ENCODE measurements around the gene DDX27.

DDX27 gene

DNA sequence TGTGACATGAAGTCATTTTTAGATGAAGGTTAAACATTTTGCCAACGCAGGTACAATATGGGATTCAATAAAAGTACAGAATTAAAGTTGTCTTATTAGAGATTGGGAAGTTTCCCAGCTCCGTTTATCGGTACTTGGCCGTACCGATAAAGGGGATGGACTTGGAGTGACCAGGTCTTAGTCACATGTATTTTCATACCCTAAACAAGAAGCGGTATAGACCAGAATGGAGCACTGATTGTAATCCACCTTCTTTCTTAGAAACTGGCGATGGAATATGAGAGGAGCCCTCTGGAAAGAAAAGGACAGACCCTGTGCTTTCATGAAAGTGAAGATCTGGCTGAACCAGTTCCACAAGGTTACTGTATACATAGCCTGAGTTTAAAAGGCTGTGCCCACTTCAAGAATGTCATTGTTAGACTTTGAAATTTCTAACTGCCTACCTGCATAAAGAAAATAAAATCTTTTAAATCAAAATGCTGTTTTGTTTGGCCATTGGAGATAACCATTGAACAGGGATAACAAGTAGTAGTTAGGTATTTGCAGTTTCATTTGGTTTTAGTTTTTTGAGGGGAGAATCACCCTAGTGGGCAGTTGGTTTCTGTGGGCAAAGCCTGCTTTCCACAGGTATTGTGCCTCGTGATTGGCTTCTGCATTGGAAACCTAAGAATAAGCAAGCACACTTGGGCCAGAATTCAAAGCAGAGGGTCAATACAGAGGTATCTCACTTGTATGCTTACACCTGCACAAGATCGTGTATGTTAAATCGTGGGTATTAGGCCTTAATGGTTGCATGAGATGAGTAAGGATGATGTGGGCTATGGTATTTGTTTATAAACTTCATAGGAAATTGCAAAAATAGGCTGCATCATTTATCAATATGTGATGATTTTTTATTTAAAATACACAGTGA, 69.8 kb downstream of the DDX27 start:
- DNase-seq (no peak), ATAC-seq (no peak)

DNA sequence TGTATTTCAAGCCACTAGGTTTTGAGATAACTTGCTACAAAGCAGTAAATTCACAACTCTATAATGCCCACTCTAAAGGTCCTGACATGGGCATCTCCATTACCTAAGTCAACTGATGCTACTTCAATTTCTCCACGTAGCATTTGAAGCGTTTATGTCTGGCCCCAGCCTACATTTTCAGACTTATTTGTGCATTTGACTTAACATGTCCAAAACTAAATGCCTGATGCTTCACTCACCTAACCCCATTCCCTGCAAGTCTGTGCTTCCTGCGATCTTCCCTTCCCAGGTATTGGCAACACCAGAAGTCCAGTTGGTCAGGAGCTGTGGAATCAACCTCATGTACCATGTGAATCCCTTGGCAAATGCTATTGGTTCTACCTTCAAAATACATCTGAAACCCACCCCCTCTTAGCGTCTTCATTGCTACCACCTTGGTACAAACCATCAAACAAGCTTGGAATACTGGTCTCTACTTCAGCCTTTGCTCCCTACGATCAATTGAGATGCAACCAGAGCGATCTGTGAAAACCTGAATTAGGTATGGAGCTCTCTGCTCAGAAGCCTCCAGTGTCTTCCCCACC, 71.5 kb downstream of the DDX27 start:
- peak; percentile 4 for ATAC-seq
- no peak for DNase-seq

DNA sequence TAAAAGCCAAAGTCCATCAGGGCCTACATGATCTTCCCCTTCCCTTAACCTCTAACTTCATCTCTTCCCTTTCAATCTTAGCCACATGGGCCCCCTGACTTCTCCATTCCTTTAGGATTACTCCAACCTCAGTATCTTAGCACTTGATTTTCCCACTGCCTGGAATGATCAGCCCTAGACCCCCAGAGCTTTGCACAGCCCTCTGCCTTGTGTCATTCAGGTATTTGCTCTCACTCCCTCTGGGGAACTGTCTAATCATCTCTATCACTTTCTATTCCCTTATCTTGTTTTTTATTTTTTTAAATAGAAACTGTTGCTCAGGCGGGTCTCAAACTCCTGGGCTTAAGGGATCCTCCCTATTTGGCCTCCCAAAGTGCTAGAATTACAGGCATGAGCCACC, 72.0 kb downstream of the DDX27 start:
- no peak for DNase-seq

DNA sequence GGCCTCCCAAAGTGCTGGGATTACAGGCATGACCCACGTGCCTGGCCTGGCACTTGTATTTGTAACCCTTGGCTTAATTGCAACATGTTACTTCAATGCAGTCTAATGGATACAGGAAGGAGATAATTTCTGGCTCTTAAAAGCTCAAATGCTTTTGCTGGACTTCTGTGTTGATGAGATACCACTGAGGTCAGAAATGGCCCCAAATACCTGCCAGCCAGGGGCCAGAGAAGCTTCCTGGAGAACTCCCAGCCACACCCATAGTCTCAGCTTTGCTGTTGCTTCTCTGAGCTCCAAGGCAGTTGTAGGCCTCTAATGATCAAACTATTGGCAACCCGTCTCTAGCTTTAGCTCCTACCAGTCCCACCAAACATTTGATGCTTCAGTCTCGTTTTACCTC, 72.8 kb downstream of the DDX27 start:
- DNase-seq, result no peak
- no peak for ATAC-seq

More for the DNA sequence above, 72.0 kb downstream of the DDX27 start:
- no peak for ATAC-seq

DNA sequence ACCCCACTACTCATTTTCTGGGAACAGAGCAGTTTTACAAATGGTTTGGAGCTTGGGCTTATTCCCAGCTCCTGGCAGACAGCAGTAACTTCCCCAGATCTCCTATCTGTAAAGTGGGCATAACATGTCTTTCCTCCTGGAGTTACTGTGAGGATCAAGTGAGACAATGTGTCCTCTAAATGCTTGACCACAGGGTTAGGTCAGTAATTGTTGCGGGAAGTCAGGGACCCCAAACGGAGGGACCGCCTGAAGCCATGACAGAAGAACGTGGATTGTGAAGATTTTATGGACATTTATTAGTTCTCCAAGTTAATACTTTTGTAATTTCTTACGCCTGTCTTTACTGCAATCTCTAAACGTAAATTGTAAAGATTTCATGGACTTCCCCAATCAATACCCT, 73.9 kb downstream of the DDX27 start:
- DNase-seq (no peak), ATAC-seq (no peak)
